ENCODE measurements around the gene EFHB. TPM values are rescaled to one million over a fixed set of nuclear protein-coding genes. Genes with fewer than 3 reads are reported as not detected.
"Not testable (repeated sequence)": the region's sequence is repeated elsewhere in the genome, so short reads cannot be mapped to it uniquely, and the experiment has no call there.

Gene EFHB
- polyA plus RNA-seq, 3 donors = 0.21 to 3.5 (median 0.41) TPM

GRCh38 chr3:19885468-19885867 lies 48.5 kb downstream of the EFHB start:
- H3K27ac ChIP-seq (ENCODE audit: low read depth, low read length) = no peak overlapping the region
- 40 to 46% (median 45%) methylated on average over 5 of the region's 5 CpGs for whole genome bisulfite sequencing, 3 donors

- no peak overlapping the region for H3K27ac ChIP-seq (ENCODE audit: low read depth, low read length)
Observed at GRCh38 chr3:19881852-19882251, 52.2 kb downstream of the EFHB start.

- no peak overlapping the region for H3K27ac ChIP-seq (ENCODE audit: low read depth, low read length)
Observed at GRCh38 chr3:19881036-19881435, 53.0 kb downstream of the EFHB start.

- whole genome bisulfite sequencing, 3 donors = 66 to 80% (median 71%) methylated on average over 3 of the region's 3 CpGs
- H3K27ac ChIP-seq (ENCODE audit: low read depth, low read length) = no peak overlapping the region
Observed at GRCh38 chr3:19877656-19878055, 56.4 kb downstream of the EFHB start.

GRCh38 chr3:19866751-19867347 lies 67.2 kb downstream of the EFHB start:
- 7 to 10% (median 7%) methylated on average over 7 of the region's 7 CpGs for WGBS, 3 donors
- H3K27ac ChIP-seq (ENCODE audit: low read depth, low read length) = no peak overlapping the region

GRCh38 chr3:19855318-19855717 lies 78.7 kb downstream of the EFHB start:
- 67 to 75% (median 75%) methylated on average over 12 to 13 of the region's 13 CpGs for WGBS, 3 donors
- not testable (repeated sequence) for H3K27ac ChIP-seq (ENCODE audit: low read depth, low read length)

GRCh38 chr3:19846609-19847008 lies 87.4 kb downstream of the EFHB start:
- WGBS, 3 donors = 67 to 86% (median 85%) methylated on average over 7 of the region's 7 CpGs
- H3K27ac ChIP-seq (ENCODE audit: low read depth, low read length) = not testable (repeated sequence)

Other genes starting within 250 kb of the EFHB start
- gene RAB5A, start 12.9 kb upstream of the EFHB start, polyA plus RNA-seq = 10 to 100 TPM; 11.4 to 54.8 (median 27.6) TPM
- gene PP2D1, start 78.0 kb upstream of the EFHB start, polyA plus RNA-seq = not detected
- gene KAT2B, start 106.2 kb upstream of the EFHB start, polyA plus RNA-seq = 10 to 100 TPM in 1 of 3 donors, 1 to 10 TPM in 2; 7.8 to 20.8 (median 10.0) TPM

Data from adipose tissue (tissue), 3 donors.